Loucy (cell line): ENCODE results near the gene THBD.

Source experiments
- H2AFZ ChIP-seq: fragments of 200-600 bp; sonication (generic); 2 replicates; pipeline ENCODE4 v1.6.0; 2016; ENCODE audit warnings: antibody characterized with exemption, mild to moderate bottlenecking, low read length, moderate library complexity
- H3F3A ChIP-seq: fragments of 200-600 bp; 2 replicates; pipeline ENCODE4 v1.6.0; 2016; ENCODE audit warnings: antibody characterized with exemption, low read depth, mild to moderate bottlenecking
- H3K27me3 ChIP-seq: fragments of 200-600 bp; sonication (generic); 2 replicates; pipeline ENCODE4 v1.6.1; 2014; ENCODE audit warnings: low read length, mild to moderate bottlenecking; ENCODE audit not compliant: insufficient read depth, poor library complexity, severe bottlenecking
- H3K36me3 ChIP-seq: fragments of 200-600 bp; sonication (generic); 2 replicates; pipeline ENCODE4 v1.6.1; 2016; ENCODE audit warnings: low read length; ENCODE audit not compliant: insufficient read depth
- H3K4me1 ChIP-seq: fragments of 200-600 bp; sonication (generic); 2 replicates; pipeline ENCODE4 v1.5.1; 2014; ENCODE audit warnings: low read length, mild to moderate bottlenecking; ENCODE audit not compliant: insufficient read depth, poor library complexity, severe bottlenecking
- H3K4me2 ChIP-seq: fragments of 200-600 bp; sonication (generic); 2 replicates; pipeline ENCODE4 v1.6.0; 2014; ENCODE audit warnings: antibody characterized with exemption, low read length, low read depth, mild to moderate bottlenecking; ENCODE audit not compliant: poor library complexity, severe bottlenecking
- H3K4me3 ChIP-seq: fragments of 200-600 bp; sonication (generic); 2 replicates; pipeline ENCODE4 v1.5.1; 2014; ENCODE audit warnings: low read length, mild to moderate bottlenecking, mixed read lengths; ENCODE audit not compliant: poor library complexity, severe bottlenecking
- H3K79me2 ChIP-seq: fragments of 200-600 bp; sonication (generic); 2 replicates; pipeline ENCODE4 v1.6.1; 2014; ENCODE audit warnings: low read length; ENCODE audit not compliant: insufficient read depth
- H3K9ac ChIP-seq: fragments of 200-600 bp; sonication (generic); 2 replicates; pipeline ENCODE4 v1.6.0; 2014; ENCODE audit warnings: mild to moderate bottlenecking, low read depth, low read length, moderate library complexity; ENCODE audit not compliant: poor library complexity, severe bottlenecking
- H3K9me2 ChIP-seq: fragments of 200-600 bp; sonication (generic); replicated peaks from 2 replicates; pipeline ENCODE4 v1.6.1; 2016; ENCODE audit warnings: low read depth, low read length, mixed read lengths
- H3K9me3 ChIP-seq: fragments of 200-600 bp; sonication (generic); 2 replicates; pipeline ENCODE4 v1.6.1; 2014; ENCODE audit warnings: mild to moderate bottlenecking, antibody characterized with exemption, low read length, low read depth; ENCODE audit not compliant: insufficient read depth
- H4K20me1 ChIP-seq: fragments of 200-600 bp; sonication (generic); 2 replicates; pipeline ENCODE4 v1.6.0; 2014; ENCODE audit warnings: antibody characterized with exemption, low read length, mild to moderate bottlenecking; ENCODE audit not compliant: insufficient read depth, poor library complexity, severe bottlenecking
- CTCF ChIP-seq: fragments of 200-600 bp; sonication (generic); conservative IDR thresholded peaks from 2 replicates; pipeline ENCODE4 v1.5.1; 2014; ENCODE audit warnings: mild to moderate bottlenecking, antibody characterized with exemption, low read length
- EZH2phosphoT487 ChIP-seq: fragments of 200-600 bp; IDR thresholded peaks from 2 replicates; pipeline ENCODE4 v1.6.1; 2018; ENCODE audit warnings: antibody characterized with exemption, mild to moderate bottlenecking, moderate library complexity, borderline replicate concordance

THBD gene

DNA sequence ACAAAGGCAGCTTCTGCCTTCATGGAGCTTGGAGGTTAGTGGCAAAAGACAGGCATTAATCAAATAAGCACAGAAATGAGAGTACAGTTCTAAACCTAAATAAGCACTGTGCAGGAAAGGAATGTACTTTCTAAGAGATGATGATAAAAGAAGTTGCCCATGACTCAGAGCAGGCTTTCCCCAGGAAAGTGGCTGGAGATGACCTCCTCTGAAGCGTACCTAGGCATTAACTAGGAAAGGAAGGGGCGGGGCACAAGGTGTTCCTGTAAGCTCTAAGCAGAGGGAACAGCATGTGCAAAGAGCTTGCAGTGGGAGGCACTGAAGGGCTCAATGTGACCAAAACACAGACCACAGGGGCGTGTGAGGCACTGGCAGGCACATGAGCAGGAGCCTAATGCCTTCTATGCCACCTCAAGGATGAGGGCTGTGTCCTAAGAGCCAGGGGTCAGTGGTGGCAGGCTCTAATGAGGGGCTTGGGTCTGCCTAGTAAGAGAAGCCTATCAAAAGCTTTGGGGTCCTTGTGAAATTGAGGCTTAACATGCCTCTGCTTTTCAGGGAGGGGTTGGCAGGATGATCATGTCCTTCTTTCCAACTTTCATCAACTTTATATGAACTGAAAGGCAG lies 9.5 kb downstream of the THBD start:
- H3K9me2 ChIP-seq = no peaks in the 10 kb centered on the region
- no peaks in the 10 kb centered on the region for H3F3A ChIP-seq
- H3K79me2 ChIP-seq = no peaks in the 10 kb centered on the region
- TF ChIP-seq EZH2phosphoT487 (no peak), CTCF (no peak)
- H3K4me3 ChIP-seq = no peak overlapping the region
- H3K9ac ChIP-seq = no peak overlapping the region
- H3K4me1 ChIP-seq = peaks cover 10% of the 10 kb centered on the region
- no peaks in the 10 kb centered on the region for H3K9me3 ChIP-seq
- H3K27me3 ChIP-seq = no peaks in the 10 kb centered on the region
- H3K4me2 ChIP-seq = no peak overlapping the region
- no peak overlapping the region for H2AFZ ChIP-seq
- H3K36me3 ChIP-seq = no peaks in the 10 kb centered on the region
- H4K20me1 ChIP-seq = no peaks in the 10 kb centered on the region

GRCh38 chr20:23039136-23039875 lies 10.2 kb downstream of the THBD start:
- Histone ChIP-seq H3K9ac (no peak overlapping the region), H4K20me1 (no peaks in the 10 kb centered on the region), H3K4me3 (no peak overlapping the region), H3K9me3 (no peaks in the 10 kb centered on the region), H3K36me3 (no peaks in the 10 kb centered on the region), H3K4me2 (no peak overlapping the region), H3F3A (no peaks in the 10 kb centered on the region), H3K79me2 (no peaks in the 10 kb centered on the region), H3K4me1 (peaks cover 10% of the 10 kb centered on the region), H3K27me3 (no peaks in the 10 kb centered on the region), H2AFZ (no peak overlapping the region), H3K9me2 (no peaks in the 10 kb centered on the region)
- no peak for TF ChIP-seq CTCF
- TF ChIP-seq EZH2phosphoT487 = no peak

DNA sequence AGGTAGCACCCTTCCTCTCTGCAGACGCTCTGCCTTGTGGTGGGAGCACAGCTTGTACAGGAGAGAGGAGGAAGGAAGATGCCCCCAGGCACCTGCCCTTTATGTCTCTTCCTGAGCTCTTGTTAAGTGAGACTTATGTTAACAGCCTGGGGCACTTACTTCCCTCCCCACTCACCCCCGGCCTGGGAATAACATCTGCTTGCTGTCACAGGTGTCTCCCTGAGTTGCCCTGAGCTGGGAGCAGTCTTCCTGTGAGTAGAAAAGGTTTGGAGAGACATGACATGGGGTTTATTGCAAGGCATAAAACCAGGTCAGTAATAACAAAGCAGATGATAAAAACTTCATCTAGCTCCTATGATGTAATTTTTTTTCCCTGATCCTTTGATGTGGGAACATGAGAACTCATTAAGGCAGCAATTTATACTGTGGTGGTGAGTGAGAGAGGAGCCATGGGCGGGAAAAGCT lies 12.4 kb downstream of the THBD start:
- H3K9ac ChIP-seq = no peak overlapping the region
- no peaks in the 10 kb centered on the region for H3K27me3 ChIP-seq
- no peaks in the 10 kb centered on the region for H4K20me1 ChIP-seq
- peak overlapping the region; percentile 11 for H3K4me2 ChIP-seq
- no peaks in the 10 kb centered on the region for H3K36me3 ChIP-seq
- no peaks in the 10 kb centered on the region for H3K9me3 ChIP-seq
- H3K4me1 ChIP-seq = peaks cover 21% of the 10 kb centered on the region
- no peak overlapping the region for H3K4me3 ChIP-seq
- no peak overlapping the region for H2AFZ ChIP-seq
- H3K9me2 ChIP-seq = no peaks in the 10 kb centered on the region
- no peaks in the 10 kb centered on the region for H3K79me2 ChIP-seq
- TF ChIP-seq CTCF (no peak), EZH2phosphoT487 (no peak)
- no peaks in the 10 kb centered on the region for H3F3A ChIP-seq
